HL-60 (cell line): ENCODE results near the gene CLTA.

Experiments
- POLR2AphosphoS5 ChIP-seq: IDR thresholded peaks from 2 replicates; pipeline ENCODE4 v1.6.1; 2012; ENCODE audit warnings: low read depth
- SPI1 ChIP-seq: IDR thresholded peaks from 2 replicates; pipeline ENCODE4 v1.6.1; 2012; ENCODE audit warnings: low read depth, mild to moderate bottlenecking, borderline replicate concordance
- TF ChIP-seq, protein P1 (sequence below): IDR thresholded peaks from one replicate; pipeline ENCODE4 v1.5.1; 2011; ENCODE audit warnings: low read length, control low read depth, inconsistent platforms; ENCODE audit not compliant: insufficient read depth
- TF ChIP-seq, protein P2 (sequence below): IDR thresholded peaks from 2 replicates; pipeline ENCODE4 v1.6.1; 2012; ENCODE audit warnings: low read depth; ENCODE audit not compliant: insufficient replicate concordance

DNA sequence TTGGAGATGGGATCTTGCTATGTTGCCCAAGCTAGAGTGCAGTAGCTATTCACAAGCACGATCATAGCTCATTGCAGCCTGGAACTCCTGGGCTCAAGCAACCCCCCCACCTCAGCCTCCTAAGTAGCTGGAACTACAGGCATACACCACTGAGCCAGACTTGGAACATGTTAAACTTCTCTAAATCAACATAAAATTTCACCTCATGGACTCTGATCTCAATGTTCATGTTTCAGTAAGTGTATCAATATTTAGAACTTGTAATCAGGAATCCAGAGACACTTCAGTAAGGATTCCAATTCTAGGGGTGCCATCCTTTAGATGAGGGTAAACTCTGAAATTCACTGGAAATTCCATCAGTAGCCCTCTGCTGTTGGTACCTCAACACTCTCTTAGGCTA lies 60.7 kb downstream of the CLTA start:
- TF ChIP-seq, protein P1, sequence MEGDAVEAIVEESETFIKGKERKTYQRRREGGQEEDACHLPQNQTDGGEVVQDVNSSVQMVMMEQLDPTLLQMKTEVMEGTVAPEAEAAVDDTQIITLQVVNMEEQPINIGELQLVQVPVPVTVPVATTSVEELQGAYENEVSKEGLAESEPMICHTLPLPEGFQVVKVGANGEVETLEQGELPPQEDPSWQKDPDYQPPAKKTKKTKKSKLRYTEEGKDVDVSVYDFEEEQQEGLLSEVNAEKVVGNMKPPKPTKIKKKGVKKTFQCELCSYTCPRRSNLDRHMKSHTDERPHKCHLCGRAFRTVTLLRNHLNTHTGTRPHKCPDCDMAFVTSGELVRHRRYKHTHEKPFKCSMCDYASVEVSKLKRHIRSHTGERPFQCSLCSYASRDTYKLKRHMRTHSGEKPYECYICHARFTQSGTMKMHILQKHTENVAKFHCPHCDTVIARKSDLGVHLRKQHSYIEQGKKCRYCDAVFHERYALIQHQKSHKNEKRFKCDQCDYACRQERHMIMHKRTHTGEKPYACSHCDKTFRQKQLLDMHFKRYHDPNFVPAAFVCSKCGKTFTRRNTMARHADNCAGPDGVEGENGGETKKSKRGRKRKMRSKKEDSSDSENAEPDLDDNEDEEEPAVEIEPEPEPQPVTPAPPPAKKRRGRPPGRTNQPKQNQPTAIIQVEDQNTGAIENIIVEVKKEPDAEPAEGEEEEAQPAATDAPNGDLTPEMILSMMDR = no peak
- no peak for TF ChIP-seq POLR2AphosphoS5
- TF ChIP-seq SPI1 = no peak
- TF ChIP-seq, protein P2, sequence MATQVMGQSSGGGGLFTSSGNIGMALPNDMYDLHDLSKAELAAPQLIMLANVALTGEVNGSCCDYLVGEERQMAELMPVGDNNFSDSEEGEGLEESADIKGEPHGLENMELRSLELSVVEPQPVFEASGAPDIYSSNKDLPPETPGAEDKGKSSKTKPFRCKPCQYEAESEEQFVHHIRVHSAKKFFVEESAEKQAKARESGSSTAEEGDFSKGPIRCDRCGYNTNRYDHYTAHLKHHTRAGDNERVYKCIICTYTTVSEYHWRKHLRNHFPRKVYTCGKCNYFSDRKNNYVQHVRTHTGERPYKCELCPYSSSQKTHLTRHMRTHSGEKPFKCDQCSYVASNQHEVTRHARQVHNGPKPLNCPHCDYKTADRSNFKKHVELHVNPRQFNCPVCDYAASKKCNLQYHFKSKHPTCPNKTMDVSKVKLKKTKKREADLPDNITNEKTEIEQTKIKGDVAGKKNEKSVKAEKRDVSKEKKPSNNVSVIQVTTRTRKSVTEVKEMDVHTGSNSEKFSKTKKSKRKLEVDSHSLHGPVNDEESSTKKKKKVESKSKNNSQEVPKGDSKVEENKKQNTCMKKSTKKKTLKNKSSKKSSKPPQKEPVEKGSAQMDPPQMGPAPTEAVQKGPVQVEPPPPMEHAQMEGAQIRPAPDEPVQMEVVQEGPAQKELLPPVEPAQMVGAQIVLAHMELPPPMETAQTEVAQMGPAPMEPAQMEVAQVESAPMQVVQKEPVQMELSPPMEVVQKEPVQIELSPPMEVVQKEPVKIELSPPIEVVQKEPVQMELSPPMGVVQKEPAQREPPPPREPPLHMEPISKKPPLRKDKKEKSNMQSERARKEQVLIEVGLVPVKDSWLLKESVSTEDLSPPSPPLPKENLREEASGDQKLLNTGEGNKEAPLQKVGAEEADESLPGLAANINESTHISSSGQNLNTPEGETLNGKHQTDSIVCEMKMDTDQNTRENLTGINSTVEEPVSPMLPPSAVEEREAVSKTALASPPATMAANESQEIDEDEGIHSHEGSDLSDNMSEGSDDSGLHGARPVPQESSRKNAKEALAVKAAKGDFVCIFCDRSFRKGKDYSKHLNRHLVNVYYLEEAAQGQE = no peak
